ENCODE measurements around the gene TRIM8.
"Not testable (repeated sequence)": the region's sequence is repeated elsewhere in the genome, so short reads cannot be mapped to it uniquely, and the experiment has no call there.

TRIM8 gene

DNA sequence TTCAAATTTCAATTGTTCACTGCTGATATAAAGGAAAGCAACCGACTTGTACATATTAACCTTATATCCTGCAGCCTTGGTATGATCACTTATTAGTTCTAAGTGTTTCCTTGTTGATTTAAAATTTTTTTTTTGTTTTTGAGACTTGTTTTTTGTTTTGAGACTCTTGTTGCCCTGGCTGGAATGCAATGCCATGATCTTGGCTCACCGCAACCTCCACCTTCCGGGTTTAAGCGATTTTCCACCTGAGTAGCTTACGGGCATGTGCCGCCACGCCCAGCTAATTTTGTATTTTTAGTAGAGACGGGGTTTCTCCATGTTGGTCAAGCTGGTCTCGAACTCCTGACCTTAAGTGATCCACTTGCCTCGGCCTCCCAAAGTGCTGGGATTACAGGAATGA, 51.1 kb downstream of the TRIM8 start:
- not testable (repeated sequence) for DNase-seq (ENCODE audit: low read depth in 2 of 2)

DNA sequence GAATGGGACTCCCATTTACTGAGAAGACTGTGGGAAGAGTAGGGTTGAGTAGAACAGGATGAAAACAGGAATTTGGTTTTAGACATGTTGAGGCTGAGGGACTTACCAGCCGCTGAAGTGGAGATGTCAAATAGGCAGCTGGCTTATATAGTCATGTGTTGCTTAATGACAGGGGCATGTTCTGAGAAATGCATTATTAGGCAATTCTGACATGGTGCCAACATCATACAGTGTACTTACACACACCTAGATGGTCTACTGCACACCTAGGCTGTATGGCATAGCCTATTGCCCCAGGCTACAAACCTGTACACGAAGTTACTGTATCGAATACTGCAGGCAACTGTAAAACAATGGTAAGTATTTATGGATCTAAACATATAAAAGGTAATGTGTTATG, 52.5 kb downstream of the TRIM8 start:
- no peak for DNase-seq (ENCODE audit: low read depth in 2 of 2)

GRCh38 chr10:102698894-102699293, 54.6 kb downstream of the TRIM8 start:
- DNase-seq (ENCODE audit: low read depth in 2 of 2) = no peak

- no peak for DNase-seq (ENCODE audit: low read depth in 2 of 2)
These were observed 57.0 kb downstream of the TRIM8 start for GRCh38 chr10:102701272-102701671.

- no peak for DNase-seq (ENCODE audit: low read depth in 2 of 2)
These were observed 57.5 kb downstream of the TRIM8 start for GRCh38 chr10:102701796-102702195.

- no peak for DNase-seq (ENCODE audit: low read depth in 2 of 2)
These were observed 58.5 kb downstream of the TRIM8 start for GRCh38 chr10:102702742-102703141.

- no peak for DNase-seq (ENCODE audit: low read depth in 2 of 2)
These were observed 60.6 kb downstream of the TRIM8 start for GRCh38 chr10:102704915-102705314.

DNA sequence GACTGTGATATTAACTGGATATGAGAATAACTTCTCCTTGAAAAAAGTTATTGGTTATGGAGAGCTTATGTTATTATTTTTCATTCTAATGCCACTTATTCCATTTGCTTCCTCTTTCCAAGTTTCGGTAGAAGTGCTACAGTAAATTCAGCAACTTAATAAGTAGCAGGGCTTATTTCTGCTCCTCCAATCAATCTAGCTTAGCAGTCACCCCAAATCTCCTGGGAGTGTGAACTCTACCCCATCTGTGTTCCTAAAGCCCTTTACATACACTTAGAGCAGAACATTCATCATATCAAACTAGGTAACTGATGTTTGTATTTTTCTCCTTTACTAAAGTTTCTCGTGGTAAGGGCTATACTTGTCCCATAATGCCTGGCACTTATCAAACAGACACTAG, 61.3 kb downstream of the TRIM8 start:
- no peak for DNase-seq (ENCODE audit: low read depth in 2 of 2)

All from stimulated activated CD4-positive, alpha-beta T cell treated with anti-CD3 and anti-CD28 coated beads, Interleukin-1b, Interleukin-23, amount 100 ng/mL, for 1 hour (primary cell).